NCI-H1436 treated with DMSO at 0.1 percent for 48 hours (cell line): Measurements from ENCODE around the gene C17orf58.
"Not testable (repeated sequence)": the region's sequence is repeated elsewhere in the genome, so short reads cannot be mapped to it uniquely, and the experiment has no call there.

Experiments
- DNase-seq: peaks from one replicate; lab custom pipeline; 2025; lab: John Stamatoyannopoulos, UW

C17orf58 gene

GRCh38 chr17:67996301-67997171, at the start of gene C17orf58:
Gene C17orf58 (minus strand): TSS chr17:67996469. CDS start chr17:67996198, 271 bp downstream.
- not testable (repeated sequence) for DNase-seq

GRCh38 chr17:68036304-68037147, 40.3 kb upstream of the C17orf58 start:
- DNase-seq = peak; percentile 23

- DNase-seq = peak; percentile 95
Observed at GRCh38 chr17:68035523-68036303, 39.4 kb upstream of the C17orf58 start, which contains the start of gene KPNA2. Gene KPNA2 (plus strand): TSS chr17:68035735. CDS start chr17:68037133, 1,398 bp downstream.

- DNase-seq = peak; percentile 95
Observed at GRCh38 chr17:68035131-68035522, 38.9 kb upstream of the C17orf58 start.

GRCh38 chr17:68034452-68034776, 38.1 kb upstream of the C17orf58 start:
- DNase-seq = no peak

GRCh38 chr17:68033636-68034451, 37.6 kb upstream of the C17orf58 start:
- no peak for DNase-seq

GRCh38 chr17:68029512-68030215, 33.4 kb upstream of the C17orf58 start:
- no peak for DNase-seq

- DNase-seq = not testable (repeated sequence)
Observed at GRCh38 chr17:68022547-68022946, 26.3 kb upstream of the C17orf58 start.

GRCh38 chr17:68021963-68022362, 25.7 kb upstream of the C17orf58 start:
- DNase-seq = no peak

GRCh38 chr17:68020791-68021190, 24.5 kb upstream of the C17orf58 start:
- DNase-seq = not testable (repeated sequence)

- no peak for DNase-seq
Observed at GRCh38 chr17:68020409-68020756, 24.1 kb upstream of the C17orf58 start.

GRCh38 chr17:68019675-68020408, 23.6 kb upstream of the C17orf58 start:
- DNase-seq = peak; percentile 79

- no peak for DNase-seq
Observed at GRCh38 chr17:68019336-68019674, 23.0 kb upstream of the C17orf58 start.

- DNase-seq = not testable (repeated sequence)
Observed at GRCh38 chr17:68018493-68018892, 22.2 kb upstream of the C17orf58 start.

- no peak for DNase-seq
Observed at GRCh38 chr17:68016838-68017237, 20.6 kb upstream of the C17orf58 start.

GRCh38 chr17:68015081-68015723, 18.9 kb upstream of the C17orf58 start:
- no peak for DNase-seq

GRCh38 chr17:68013385-68013784, 17.1 kb upstream of the C17orf58 start:
- no peak for DNase-seq

GRCh38 chr17:68011199-68011665, 15.0 kb upstream of the C17orf58 start:
- no peak for DNase-seq

GRCh38 chr17:68006797-68007196, 10.5 kb upstream of the C17orf58 start:
- no peak for DNase-seq
